KOPT-K1 (cell line): ENCODE results near the gene MCCD1.

ENCODE experiments used
- H3K27ac ChIP-seq: fragments of 200-600 bp; sonication (generic); 2 replicates; pipeline ENCODE4 v1.5.1; 2016; ENCODE audit warnings: antibody characterized with exemption, mild to moderate bottlenecking, low read depth, low read length; ENCODE audit not compliant: poor library complexity, severe bottlenecking
- H3K36me3 ChIP-seq: fragments of 200-600 bp; sonication (generic); 2 replicates; pipeline ENCODE4 v1.5.1; 2017; ENCODE audit warnings: antibody characterized with exemption, mild to moderate bottlenecking, low read length, moderate library complexity; ENCODE audit not compliant: insufficient read depth
- H3K9me3 ChIP-seq: fragments of 200-600 bp; sonication (generic); 2 replicates; pipeline ENCODE4 v1.5.1; 2017; ENCODE audit warnings: antibody characterized with exemption, low read length, mild to moderate bottlenecking; ENCODE audit not compliant: insufficient read depth, poor library complexity, severe bottlenecking

Gene MCCD1

DNA sequence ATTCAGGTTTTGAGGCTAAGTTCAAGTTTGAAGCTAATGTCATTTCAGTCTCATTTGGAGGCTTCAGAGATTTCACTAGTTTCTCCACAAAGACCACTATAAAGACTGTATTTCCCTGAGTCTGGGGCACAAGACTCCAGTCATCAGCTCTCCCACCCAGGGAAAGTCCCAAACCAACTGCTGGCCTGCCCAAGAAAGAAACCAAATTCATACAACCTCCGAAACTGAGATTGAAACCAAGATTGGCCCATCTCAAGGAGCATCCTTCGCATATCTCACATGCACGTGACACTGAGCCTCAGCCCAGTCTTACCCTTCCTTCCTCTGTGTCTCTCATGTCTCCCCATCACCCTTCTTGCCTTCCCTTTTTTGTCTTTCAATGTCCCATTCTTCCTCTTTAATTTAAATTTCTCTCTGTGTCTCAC, 39.8 kb downstream of the MCCD1 start:
- no peaks in the 10 kb centered on the region for H3K9me3 ChIP-seq
- H3K36me3 ChIP-seq, result no peaks in the 10 kb centered on the region
- H3K27ac ChIP-seq, result peak overlapping the region; percentile 50

DNA sequence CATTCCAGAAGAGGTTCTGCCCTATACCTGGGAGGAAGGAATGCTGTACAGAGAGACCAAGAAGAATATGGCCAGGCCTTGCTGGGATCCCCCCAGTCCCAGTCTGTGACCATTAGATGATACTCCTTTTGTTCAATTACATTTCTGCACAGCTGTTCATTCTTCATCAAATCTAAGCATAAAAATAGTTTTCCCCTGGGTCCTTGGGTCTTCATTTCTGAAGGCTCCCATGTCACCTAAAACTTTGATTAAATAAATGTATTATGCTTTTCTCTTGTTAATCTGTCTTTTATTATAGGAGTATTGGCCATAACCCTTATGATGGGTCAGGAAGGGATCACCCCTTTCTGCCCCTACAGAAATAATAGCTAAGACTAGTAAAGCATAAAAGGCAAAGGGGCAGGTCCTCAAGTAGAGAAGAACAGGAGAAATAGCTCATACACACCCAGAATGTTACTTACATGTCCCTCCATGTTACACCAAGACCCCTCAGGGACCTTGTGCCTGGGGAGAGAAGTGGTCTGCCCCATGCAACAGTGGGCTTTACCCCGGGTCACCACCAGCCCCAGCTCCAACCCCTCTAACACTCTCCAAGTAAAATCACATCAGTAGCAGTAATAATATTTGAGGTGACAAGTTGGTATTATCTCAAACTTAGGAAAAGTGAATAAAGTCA, 41.2 kb downstream of the MCCD1 start:
- H3K36me3 ChIP-seq, result no peaks in the 10 kb centered on the region
- H3K27ac ChIP-seq, result peak overlapping the region; percentile 12
- no peaks in the 10 kb centered on the region for H3K9me3 ChIP-seq

DNA sequence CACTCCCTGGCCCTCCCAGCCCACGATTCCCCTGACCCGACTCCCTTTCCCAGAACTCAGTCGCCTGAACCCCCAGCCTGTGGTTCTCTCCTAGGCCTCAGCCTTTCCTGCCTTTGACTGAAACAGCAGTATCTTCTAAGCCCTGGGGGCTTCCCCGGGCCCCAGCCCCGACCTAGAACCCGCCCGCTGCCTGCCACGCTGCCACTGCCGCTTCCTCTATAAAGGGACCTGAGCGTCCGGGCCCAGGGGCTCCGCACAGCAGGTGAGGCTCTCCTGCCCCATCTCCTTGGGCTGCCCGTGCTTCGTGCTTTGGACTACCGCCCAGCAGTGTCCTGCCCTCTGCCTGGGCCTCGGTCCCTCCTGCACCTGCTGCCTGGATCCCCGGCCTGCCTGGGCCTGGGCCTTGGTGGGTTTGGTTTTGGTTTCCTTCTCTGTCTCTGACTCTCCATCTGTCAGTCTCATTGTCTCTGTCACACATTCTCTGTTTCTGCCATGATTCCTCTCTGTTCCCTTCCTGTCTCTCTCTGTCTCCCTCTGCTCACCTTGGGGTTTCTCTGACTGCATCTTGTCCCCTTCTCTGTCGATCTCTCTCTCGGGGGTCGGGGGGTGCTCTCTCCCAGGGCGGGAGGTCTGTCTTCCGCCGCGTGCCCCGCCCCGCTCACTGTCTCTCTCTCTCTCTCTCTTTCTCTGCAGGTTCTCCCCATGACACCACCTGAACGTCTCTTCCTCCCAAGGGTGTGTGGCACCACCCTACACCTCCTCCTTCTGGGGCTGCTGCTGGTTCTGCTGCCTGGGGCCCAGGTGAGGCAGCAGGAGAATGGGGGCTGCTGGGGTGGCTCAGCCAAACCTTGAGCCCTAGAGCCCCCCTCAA, 43.5 kb downstream of the MCCD1 start, which contains the start of gene LTA:
Gene LTA, plus strand, starts transcription at position 249 of the 871 bp plus-strand sequence. Its CDS starts 454 bp downstream, at position 703.
- Histone ChIP-seq H3K9me3 (no peaks in the 10 kb centered on the region), H3K36me3 (peaks cover 9% of the 10 kb centered on the region; the same call in 1 of the 2 replicates), H3K27ac (peak within 1 kb of the TSS; percentile 94)

DNA sequence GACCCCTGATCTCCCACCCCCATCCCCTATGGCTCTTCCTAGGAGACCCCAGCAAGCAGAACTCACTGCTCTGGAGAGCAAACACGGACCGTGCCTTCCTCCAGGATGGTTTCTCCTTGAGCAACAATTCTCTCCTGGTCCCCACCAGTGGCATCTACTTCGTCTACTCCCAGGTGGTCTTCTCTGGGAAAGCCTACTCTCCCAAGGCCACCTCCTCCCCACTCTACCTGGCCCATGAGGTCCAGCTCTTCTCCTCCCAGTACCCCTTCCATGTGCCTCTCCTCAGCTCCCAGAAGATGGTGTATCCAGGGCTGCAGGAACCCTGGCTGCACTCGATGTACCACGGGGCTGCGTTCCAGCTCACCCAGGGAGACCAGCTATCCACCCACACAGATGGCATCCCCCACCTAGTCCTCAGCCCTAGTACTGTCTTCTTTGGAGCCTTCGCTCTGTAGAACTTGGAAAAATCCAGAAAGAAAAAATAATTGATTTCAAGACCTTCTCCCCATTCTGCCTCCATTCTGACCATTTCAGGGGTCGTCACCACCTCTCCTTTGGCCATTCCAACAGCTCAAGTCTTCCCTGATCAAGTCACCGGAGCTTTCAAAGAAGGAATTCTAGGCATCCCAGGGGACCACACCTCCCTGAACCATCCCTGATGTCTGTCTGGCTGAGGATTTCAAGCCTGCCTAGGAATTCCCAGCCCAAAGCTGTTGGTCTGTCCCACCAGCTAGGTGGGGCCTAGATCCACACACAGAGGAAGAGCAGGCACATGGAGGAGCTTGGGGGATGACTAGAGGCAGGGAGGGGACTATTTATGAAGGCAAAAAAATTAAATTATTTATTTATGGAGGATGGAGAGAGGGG, 44.7 kb downstream of the MCCD1 start:
- H3K27ac ChIP-seq, result peak overlapping the region; percentile 94
- H3K9me3 ChIP-seq, result no peaks in the 10 kb centered on the region
- peaks cover 21% of the 10 kb centered on the region; the same call in 1 of the 2 replicates for H3K36me3 ChIP-seq

DNA sequence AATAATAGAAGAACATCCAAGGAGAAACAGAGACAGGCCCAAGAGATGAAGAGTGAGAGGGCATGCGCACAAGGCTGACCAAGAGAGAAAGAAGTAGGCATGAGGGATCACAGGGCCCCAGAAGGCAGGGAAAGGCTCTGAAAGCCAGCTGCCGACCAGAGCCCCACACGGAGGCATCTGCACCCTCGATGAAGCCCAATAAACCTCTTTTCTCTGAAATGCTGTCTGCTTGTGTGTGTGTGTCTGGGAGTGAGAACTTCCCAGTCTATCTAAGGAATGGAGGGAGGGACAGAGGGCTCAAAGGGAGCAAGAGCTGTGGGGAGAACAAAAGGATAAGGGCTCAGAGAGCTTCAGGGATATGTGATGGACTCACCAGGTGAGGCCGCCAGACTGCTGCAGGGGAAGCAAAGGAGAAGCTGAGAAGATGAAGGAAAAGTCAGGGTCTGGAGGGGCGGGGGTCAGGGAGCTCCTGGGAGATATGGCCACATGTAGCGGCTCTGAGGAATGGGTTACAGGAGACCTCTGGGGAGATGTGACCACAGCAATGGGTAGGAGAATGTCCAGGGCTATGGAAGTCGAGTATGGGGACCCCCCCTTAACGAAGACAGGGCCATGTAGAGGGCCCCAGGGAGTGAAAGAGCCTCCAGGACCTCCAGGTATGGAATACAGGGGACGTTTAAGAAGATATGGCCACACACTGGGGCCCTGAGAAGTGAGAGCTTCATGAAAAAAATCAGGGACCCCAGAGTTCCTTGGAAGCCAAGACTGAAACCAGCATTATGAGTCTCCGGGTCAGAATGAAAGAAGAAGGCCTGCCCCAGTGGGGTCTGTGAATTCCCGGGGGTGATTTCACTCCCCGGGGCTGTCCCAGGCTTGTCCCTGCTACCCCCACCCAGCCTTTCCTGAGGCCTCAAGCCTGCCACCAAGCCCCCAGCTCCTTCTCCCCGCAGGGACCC, 45.6 kb downstream of the MCCD1 start:
- Histone ChIP-seq H3K27ac (peak overlapping the region; percentile 86), H3K9me3 (no peaks in the 10 kb centered on the region), H3K36me3 (peaks cover 26% of the 10 kb centered on the region; the same call in 1 of the 2 replicates)

DNA sequence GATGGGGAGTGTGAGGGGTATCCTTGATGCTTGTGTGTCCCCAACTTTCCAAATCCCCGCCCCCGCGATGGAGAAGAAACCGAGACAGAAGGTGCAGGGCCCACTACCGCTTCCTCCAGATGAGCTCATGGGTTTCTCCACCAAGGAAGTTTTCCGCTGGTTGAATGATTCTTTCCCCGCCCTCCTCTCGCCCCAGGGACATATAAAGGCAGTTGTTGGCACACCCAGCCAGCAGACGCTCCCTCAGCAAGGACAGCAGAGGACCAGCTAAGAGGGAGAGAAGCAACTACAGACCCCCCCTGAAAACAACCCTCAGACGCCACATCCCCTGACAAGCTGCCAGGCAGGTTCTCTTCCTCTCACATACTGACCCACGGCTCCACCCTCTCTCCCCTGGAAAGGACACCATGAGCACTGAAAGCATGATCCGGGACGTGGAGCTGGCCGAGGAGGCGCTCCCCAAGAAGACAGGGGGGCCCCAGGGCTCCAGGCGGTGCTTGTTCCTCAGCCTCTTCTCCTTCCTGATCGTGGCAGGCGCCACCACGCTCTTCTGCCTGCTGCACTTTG, 46.7 kb downstream of the MCCD1 start, which contains the start of gene TNF:
Gene TNF, plus strand, starts transcription at position 231 of the 567 bp plus-strand sequence. Its CDS starts 177 bp downstream, at position 408.
- H3K9me3 ChIP-seq, result no peaks in the 10 kb centered on the region
- peak within 1 kb of the TSS; percentile 86 for H3K27ac ChIP-seq

DNA sequence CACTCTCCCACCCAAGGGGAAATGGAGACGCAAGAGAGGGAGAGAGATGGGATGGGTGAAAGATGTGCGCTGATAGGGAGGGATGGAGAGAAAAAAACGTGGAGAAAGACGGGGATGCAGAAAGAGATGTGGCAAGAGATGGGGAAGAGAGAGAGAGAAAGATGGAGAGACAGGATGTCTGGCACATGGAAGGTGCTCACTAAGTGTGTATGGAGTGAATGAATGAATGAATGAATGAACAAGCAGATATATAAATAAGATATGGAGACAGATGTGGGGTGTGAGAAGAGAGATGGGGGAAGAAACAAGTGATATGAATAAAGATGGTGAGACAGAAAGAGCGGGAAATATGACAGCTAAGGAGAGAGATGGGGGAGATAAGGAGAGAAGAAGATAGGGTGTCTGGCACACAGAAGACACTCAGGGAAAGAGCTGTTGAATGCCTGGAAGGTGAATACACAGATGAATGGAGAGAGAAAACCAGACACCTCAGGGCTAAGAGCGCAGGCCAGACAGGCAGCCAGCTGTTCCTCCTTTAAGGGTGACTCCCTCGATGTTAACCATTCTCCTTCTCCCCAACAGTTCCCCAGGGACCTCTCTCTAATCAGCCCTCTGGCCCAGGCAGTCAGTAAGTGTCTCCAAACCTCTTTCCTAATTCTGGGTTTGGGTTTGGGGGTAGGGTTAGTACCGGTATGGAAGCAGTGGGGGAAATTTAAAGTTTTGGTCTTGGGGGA, 47.4 kb downstream of the MCCD1 start:
- H3K36me3 ChIP-seq, result peaks cover 26% of the 10 kb centered on the region; the same call in 1 of the 2 replicates
- no peaks in the 10 kb centered on the region for H3K9me3 ChIP-seq
- peak overlapping the region; percentile 86 for H3K27ac ChIP-seq

More for the DNA sequence above, 46.7 kb downstream of the MCCD1 start, which contains the start of gene TNF:
- H3K36me3 ChIP-seq, result peaks cover 26% of the 10 kb centered on the region; the same call in 1 of the 2 replicates

DNA sequence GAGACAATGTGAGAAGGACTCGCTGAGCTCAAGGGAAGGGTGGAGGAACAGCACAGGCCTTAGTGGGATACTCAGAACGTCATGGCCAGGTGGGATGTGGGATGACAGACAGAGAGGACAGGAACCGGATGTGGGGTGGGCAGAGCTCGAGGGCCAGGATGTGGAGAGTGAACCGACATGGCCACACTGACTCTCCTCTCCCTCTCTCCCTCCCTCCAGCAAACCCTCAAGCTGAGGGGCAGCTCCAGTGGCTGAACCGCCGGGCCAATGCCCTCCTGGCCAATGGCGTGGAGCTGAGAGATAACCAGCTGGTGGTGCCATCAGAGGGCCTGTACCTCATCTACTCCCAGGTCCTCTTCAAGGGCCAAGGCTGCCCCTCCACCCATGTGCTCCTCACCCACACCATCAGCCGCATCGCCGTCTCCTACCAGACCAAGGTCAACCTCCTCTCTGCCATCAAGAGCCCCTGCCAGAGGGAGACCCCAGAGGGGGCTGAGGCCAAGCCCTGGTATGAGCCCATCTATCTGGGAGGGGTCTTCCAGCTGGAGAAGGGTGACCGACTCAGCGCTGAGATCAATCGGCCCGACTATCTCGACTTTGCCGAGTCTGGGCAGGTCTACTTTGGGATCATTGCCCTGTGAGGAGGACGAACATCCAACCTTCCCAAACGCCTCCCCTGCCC, 48.3 kb downstream of the MCCD1 start:
- Histone ChIP-seq H3K9me3 (no peaks in the 10 kb centered on the region), H3K27ac (peak overlapping the region; percentile 86), H3K36me3 (peaks cover 26% of the 10 kb centered on the region; the same call in 1 of the 2 replicates)

DNA sequence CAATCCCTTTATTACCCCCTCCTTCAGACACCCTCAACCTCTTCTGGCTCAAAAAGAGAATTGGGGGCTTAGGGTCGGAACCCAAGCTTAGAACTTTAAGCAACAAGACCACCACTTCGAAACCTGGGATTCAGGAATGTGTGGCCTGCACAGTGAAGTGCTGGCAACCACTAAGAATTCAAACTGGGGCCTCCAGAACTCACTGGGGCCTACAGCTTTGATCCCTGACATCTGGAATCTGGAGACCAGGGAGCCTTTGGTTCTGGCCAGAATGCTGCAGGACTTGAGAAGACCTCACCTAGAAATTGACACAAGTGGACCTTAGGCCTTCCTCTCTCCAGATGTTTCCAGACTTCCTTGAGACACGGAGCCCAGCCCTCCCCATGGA, 48.8 kb downstream of the MCCD1 start:
- Histone ChIP-seq H3K9me3 (no peaks in the 10 kb centered on the region), H3K36me3 (peaks cover 26% of the 10 kb centered on the region; the same call in 1 of the 2 replicates), H3K27ac (peak overlapping the region; percentile 86)

DNA sequence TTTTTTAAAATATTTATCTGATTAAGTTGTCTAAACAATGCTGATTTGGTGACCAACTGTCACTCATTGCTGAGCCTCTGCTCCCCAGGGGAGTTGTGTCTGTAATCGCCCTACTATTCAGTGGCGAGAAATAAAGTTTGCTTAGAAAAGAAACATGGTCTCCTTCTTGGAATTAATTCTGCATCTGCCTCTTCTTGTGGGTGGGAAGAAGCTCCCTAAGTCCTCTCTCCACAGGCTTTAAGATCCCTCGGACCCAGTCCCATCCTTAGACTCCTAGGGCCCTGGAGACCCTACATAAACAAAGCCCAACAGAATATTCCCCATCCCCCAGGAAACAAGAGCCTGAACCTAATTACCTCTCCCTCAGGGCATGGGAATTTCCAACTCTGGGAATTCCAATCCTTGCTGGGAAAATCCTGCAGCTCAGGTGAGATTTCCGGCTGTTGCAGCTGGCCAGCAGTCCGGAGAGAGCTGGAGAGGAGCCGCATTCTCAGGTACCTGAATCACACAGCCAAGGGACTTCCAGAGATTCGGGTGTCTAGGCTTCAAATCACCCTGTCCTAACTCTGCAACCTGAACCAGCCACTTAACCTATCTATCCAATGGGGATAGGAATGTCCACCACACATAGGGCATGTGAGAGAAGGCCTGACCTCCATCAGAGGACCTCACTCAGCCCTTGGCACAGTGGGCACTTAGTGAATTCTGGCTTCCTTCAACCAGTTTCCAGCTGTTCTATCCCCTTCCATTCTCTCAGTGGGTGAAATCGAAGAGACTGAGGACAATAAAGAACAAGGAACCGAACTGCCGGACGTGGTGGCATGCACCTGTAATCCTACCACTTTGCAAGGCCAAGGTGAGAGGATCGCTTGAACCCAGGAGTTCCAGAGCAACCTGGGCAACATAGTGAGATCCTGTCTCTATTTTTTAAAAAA, 49.7 kb downstream of the MCCD1 start:
- Histone ChIP-seq H3K9me3 (no peaks in the 10 kb centered on the region), H3K36me3 (peaks cover 26% of the 10 kb centered on the region; the same call in 1 of the 2 replicates), H3K27ac (no peak overlapping the region)

DNA sequence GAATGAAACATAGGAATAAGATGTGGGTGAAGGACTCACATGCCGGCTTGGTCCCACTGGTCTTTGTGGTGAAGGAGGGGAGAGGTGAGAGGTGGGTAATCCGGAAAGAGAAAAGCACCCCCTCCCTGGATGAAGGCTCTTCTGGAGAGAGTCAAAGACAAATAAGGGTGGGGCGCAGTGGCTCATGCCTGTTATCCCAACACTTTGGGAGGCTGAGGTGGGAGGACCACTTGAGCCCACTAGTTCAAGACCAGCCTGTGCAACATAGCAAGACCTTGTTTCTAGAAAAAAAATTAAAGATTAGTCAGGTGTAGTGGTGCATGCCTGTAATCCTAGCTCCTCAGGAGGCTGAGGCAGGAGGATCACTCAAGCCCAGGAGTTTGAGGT, 50.4 kb downstream of the MCCD1 start:
- no peak overlapping the region for H3K27ac ChIP-seq
- H3K36me3 ChIP-seq, result peaks cover 26% of the 10 kb centered on the region; the same call in 1 of the 2 replicates
- H3K9me3 ChIP-seq, result no peaks in the 10 kb centered on the region
